Measurements from ENCODE around the gene DMRT2.

DMRT2 gene

GRCh38 chr9:1100201-1100600 is 50.0 kb downstream of the DMRT2 start:
- H2AFZ ChIP-seq, result no peak overlapping the region
- no peak overlapping the region for H3K27ac ChIP-seq
- no peaks in the 10 kb centered on the region for H3K27me3 ChIP-seq (ENCODE audit: control insufficient read depth, insufficient read depth, low read length)
- H3K9me3 ChIP-seq (ENCODE audit: control insufficient read depth, low read length), result no peaks in the 10 kb centered on the region
- no peak for TF ChIP-seq CTCF (IDR thresholded peaks at IDR 0.05)
- no peaks in the 10 kb centered on the region for H3K4me1 ChIP-seq
- H3K4me3 ChIP-seq (ENCODE audit: low read depth, low read length), result no peak overlapping the region
- H3K36me3 ChIP-seq (ENCODE audit: control insufficient read depth, insufficient read depth, low read length), result no peaks in the 10 kb centered on the region
- H3K79me2 ChIP-seq, result no peaks in the 10 kb centered on the region
- H3K9ac ChIP-seq, result no peak overlapping the region
- no peak overlapping the region for H3K4me2 ChIP-seq (ENCODE audit: low read length)

DNA sequence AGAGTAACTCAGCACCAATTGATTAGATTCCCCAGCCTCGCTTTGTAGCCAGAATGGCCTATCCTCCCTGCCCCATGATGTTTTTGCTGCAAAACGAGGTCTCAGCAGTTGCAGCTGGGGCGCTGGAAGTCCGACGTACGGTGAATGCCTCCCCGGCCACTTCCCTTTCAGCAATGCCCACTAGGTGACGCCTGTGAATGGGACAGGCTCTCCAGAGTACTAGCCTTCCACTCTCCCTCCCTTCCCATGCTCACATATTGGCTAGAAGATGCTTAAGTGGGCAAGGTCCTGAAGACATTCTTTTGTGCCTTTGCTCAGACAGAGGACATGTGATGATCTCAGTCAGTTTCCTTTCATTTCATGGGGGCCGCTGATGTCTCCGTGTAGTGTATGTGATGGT is 50.8 kb downstream of the DMRT2 start:
- Histone ChIP-seq H3K4me2 (ENCODE audit: low read length) (no peak overlapping the region), H3K4me1 (no peaks in the 10 kb centered on the region), H3K9ac (no peak overlapping the region), H3K36me3 (ENCODE audit: control insufficient read depth, insufficient read depth, low read length) (no peaks in the 10 kb centered on the region), H2AFZ (peak overlapping the region; percentile 38), H3K27ac (no peak overlapping the region), H3K79me2 (no peaks in the 10 kb centered on the region), H3K9me3 (ENCODE audit: control insufficient read depth, low read length) (no peaks in the 10 kb centered on the region), H3K27me3 (ENCODE audit: control insufficient read depth, insufficient read depth, low read length) (no peaks in the 10 kb centered on the region), H3K4me3 (ENCODE audit: low read depth, low read length) (no peak overlapping the region)
- peak; percentile 61 for TF ChIP-seq CTCF (IDR thresholded peaks at IDR 0.05)

GRCh38 chr9:1101846-1102641 is 51.9 kb downstream of the DMRT2 start:
- no peak for TF ChIP-seq CTCF (IDR thresholded peaks at IDR 0.05)
- Histone ChIP-seq H2AFZ (no peak overlapping the region), H3K4me2 (ENCODE audit: low read length) (no peak overlapping the region), H3K4me1 (no peaks in the 10 kb centered on the region), H3K27me3 (ENCODE audit: control insufficient read depth, insufficient read depth, low read length) (no peaks in the 10 kb centered on the region), H3K27ac (no peak overlapping the region), H3K79me2 (no peaks in the 10 kb centered on the region), H3K36me3 (ENCODE audit: control insufficient read depth, insufficient read depth, low read length) (no peaks in the 10 kb centered on the region), H3K9ac (no peak overlapping the region), H3K9me3 (ENCODE audit: control insufficient read depth, low read length) (no peaks in the 10 kb centered on the region), H3K4me3 (ENCODE audit: low read depth, low read length) (no peak overlapping the region)

- H3K4me2 ChIP-seq (ENCODE audit: low read length), result no peak overlapping the region
- H3K79me2 ChIP-seq, result no peaks in the 10 kb centered on the region
- H3K9me3 ChIP-seq (ENCODE audit: control insufficient read depth, low read length), result no peaks in the 10 kb centered on the region
- no peak for TF ChIP-seq CTCF (IDR thresholded peaks at IDR 0.05)
- H2AFZ ChIP-seq, result no peak overlapping the region
- no peaks in the 10 kb centered on the region for H3K36me3 ChIP-seq (ENCODE audit: control insufficient read depth, insufficient read depth, low read length)
- no peak overlapping the region for H3K9ac ChIP-seq
- H3K4me1 ChIP-seq, result no peaks in the 10 kb centered on the region
- H3K27me3 ChIP-seq (ENCODE audit: control insufficient read depth, insufficient read depth, low read length), result no peaks in the 10 kb centered on the region
- no peak overlapping the region for H3K27ac ChIP-seq
- H3K4me3 ChIP-seq (ENCODE audit: low read depth, low read length), result no peak overlapping the region
Observed at GRCh38 chr9:1102642-1102970, 52.4 kb downstream of the DMRT2 start.

Measured in parathyroid adenoma (tissue), 2 donors.